ENCODE results near the gene DYRK4.

The DYRK4 gene

DNA sequence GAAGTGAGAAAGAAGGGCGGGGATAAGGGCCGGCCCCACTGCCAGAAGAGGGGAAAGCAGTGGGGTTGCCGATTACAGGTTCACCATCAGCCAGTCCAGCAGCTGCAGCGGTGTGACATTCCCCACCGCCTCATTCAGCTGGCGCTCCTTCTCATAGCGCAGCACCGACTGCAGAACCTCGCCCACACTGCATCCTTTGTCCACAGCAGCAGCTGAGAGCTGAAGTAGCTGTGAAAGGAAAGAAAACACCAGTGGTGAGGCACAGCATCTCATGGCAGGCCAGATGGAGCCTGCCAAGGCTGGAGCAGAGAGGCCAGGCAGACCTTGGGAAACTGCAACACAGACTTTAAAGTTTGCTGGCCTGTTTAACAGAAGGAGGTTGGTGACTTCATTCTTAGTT is 53.7 kb downstream of the DYRK4 start:
- in situ Hi-C loops (cut with MboI; ENCODE audit: low sequenced_read_pairs): no loop called here

DNA sequence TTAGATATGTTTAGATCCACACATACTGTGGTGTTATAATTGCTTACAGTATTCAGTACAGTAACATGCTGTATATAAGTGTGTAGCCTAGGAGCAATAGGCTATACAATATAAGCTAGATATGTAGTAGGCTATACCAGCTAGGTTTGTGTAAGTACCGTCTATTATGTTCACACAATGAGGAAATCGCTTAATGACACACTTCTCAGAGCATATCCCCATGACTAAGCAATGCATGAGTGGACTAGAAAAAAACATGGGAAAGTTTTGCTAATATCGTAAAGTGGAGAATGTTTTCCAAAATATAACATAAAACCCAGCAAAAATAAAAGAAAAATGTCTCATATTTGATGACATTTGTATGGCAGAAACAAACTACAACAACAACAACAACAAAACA is 59.5 kb downstream of the DYRK4 start:
- in situ Hi-C loops (cut with MboI; ENCODE audit: low sequenced_read_pairs): no loop called here

- in situ Hi-C loops (cut with MboI; ENCODE audit: low sequenced_read_pairs): no loop called here
Measured at GRCh38 chr12:4626543-4626942, 64.5 kb downstream of the DYRK4 start.

- in situ Hi-C loops (cut with MboI; ENCODE audit: low sequenced_read_pairs): no loop called here
Measured at GRCh38 chr12:4628406-4628805, 66.4 kb downstream of the DYRK4 start.

DNA sequence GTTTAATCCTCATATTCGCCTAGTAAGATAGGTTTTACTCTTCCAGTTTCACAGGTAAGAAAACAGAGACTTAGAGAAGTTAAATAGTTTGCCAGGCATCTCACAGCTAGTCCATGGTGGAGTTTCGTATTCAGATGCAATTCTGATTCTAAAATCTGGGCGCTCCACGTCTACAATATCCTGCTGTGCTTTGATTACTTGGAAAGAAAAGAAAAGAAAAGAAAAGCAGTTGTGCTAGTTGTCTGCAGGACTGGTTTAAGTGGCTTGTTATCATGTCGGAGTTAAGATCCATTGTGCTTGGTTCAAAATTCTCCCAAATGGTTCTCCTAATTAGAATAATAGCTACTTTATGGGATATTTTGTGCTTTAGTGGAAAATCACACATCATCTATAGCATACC is 68.3 kb downstream of the DYRK4 start:
- in situ Hi-C loops (cut with MboI; ENCODE audit: low sequenced_read_pairs): no loop called here

DNA sequence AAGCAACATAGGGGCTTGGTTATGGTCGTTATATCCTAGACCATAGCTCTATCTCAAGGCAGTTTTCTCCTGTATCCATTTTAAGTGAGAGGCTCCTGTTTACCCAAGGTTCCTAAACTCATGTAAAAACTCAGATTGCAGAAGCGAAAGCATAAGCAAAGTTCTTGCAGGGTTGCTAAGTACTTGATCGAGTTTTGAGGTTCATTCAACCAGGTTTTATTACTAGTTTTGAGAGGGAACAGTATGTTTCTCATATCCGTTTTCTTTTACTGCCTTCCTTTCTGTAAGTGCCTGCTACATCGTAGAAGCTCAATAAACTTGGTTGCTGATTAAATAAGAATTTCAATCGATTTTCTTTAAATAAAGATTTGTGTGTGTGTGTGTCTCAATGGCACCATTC is 81.7 kb downstream of the DYRK4 start:
- in situ Hi-C loops (cut with MboI; ENCODE audit: low sequenced_read_pairs): no loop called here

GRCh38 chr12:4645023-4645422 is 83.0 kb downstream of the DYRK4 start:
- in situ Hi-C loops (cut with MboI; ENCODE audit: low sequenced_read_pairs): no loop called here

GRCh38 chr12:4648104-4648500 is 86.1 kb downstream of the DYRK4 start:
- in situ Hi-C loops (cut with MboI; ENCODE audit: low sequenced_read_pairs): no loop called here

DNA sequence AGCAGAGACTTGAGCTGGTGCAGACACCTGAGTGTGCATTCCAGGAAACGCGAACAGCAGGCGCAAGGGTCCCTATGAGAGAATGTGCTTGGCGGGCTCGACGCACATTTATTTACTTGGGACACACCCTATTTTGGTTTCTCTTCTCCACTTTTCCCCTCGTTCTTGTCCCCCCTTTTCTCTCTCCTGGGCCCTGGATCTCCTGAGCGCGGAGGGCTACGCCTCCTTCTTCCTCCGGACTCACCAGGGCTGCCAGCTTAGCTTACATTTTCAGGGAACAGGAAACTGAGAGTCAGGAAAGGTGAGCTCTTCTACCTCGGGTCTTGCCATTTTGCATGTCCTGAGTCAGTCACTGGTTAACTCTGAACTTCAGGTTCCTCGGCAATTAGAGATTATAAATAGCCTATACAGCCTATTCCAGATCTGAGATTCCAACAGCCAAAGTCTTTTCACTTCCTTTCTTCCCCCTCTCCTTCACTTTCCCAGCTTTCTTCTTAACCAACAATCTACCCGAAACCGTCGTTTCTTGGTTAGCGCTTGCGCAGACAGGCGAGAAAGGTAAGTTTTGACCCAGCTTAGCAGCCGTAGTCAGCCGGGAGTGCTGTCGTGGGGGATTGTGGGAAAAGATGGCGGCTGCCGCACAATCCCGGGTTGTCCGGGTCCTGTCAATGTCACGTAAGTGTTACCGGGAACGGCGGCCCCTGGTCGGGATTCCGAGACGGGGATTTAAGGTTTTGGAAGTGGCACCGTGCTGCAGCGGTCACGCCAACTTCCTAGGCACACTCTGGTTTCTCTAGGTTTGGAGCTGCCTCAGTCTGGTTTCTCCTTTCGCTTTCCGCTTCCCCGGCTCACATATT is 86.7 kb downstream of the DYRK4 start, which contains the start of the genes AKAP3 and NDUFA9:
Gene AKAP3 (minus strand): TSS at position 551 of the 857 bp plus-strand sequence. CDS start 10,855 bp downstream, outside the sequence.
Gene NDUFA9 (plus strand): TSS at position 614 of the 857 bp plus-strand sequence. CDS start 13 bp downstream, at position 627.
- in situ Hi-C loops (cut with MboI; ENCODE audit: low sequenced_read_pairs): no loop called here

GRCh38 chr12:4649358-4649661 is 87.3 kb downstream of the DYRK4 start:
- in situ Hi-C loops (cut with MboI; ENCODE audit: low sequenced_read_pairs): no loop called here

GRCh38 chr12:4653257-4653656 is 91.2 kb downstream of the DYRK4 start:
- in situ Hi-C loops (cut with MboI; ENCODE audit: low sequenced_read_pairs): no loop called here

- in situ Hi-C loops (cut with MboI; ENCODE audit: low sequenced_read_pairs): no loop called here
Measured at GRCh38 chr12:4653691-4654090, 91.7 kb downstream of the DYRK4 start.

All from HL-60/S4 (cell line).